Measurements from ENCODE around the gene WSB2. TPM values are rescaled to one million over a fixed set of nuclear protein-coding genes. Genes with fewer than 3 reads are reported as not detected.
"Not testable (repeated sequence)": the region's sequence is repeated elsewhere in the genome, so short reads cannot be mapped to it uniquely, and the experiment has no call there.

Gene WSB2
- 143 TPM for polyA plus RNA-seq (2013, experiment 1 of 2; ENCODE audit: insufficient read length)
- polyA plus RNA-seq (2013, experiment 2 of 2; ENCODE audit: insufficient read length): 127 TPM

- DNase-seq: peak; percentile 65
Observed at GRCh38 chr12:118061011-118061872, at the start of gene WSB2. Gene WSB2 (minus strand): TSS chr12:118061179. CDS start chr12:118061048, 131 bp downstream.

GRCh38 chr12:118109088-118109487 lies 48.1 kb upstream of the WSB2 start:
- DNase-seq: peak; percentile 11

GRCh38 chr12:118107694-118108093 lies 46.7 kb upstream of the WSB2 start:
- no peak for DNase-seq

- no peak for DNase-seq
Observed at GRCh38 chr12:118107011-118107410, 46.0 kb upstream of the WSB2 start.

GRCh38 chr12:118103601-118104382 lies 42.8 kb upstream of the WSB2 start, which contains the start of gene VSIG10:
Gene VSIG10 (minus strand): TSS chr12:118104011. CDS start chr12:118103671, 340 bp downstream.
- DNase-seq: peak; percentile 68

- DNase-seq: peak; percentile 3
Observed at GRCh38 chr12:118103201-118103600, 42.2 kb upstream of the WSB2 start.

- DNase-seq: no peak
Observed at GRCh38 chr12:118102609-118103008, 41.6 kb upstream of the WSB2 start.

- DNase-seq: peak; percentile 23
Observed at GRCh38 chr12:118102070-118102469, 41.1 kb upstream of the WSB2 start.

- no peak for DNase-seq
Observed at GRCh38 chr12:118101051-118101450, 40.1 kb upstream of the WSB2 start.

GRCh38 chr12:118098911-118099671 lies 38.1 kb upstream of the WSB2 start:
- no peak for DNase-seq

GRCh38 chr12:118098401-118098800 lies 37.4 kb upstream of the WSB2 start:
- no peak for DNase-seq

GRCh38 chr12:118094039-118094438 lies 33.1 kb upstream of the WSB2 start:
- no peak for DNase-seq

GRCh38 chr12:118089782-118090181 lies 28.8 kb upstream of the WSB2 start:
- no peak for DNase-seq

- no peak for DNase-seq
Observed at GRCh38 chr12:118082161-118082560, 21.2 kb upstream of the WSB2 start.

GRCh38 chr12:118081521-118081920 lies 20.5 kb upstream of the WSB2 start:
- DNase-seq: not testable (repeated sequence)

GRCh38 chr12:118073768-118074167 lies 12.8 kb upstream of the WSB2 start:
- no peak for DNase-seq

GRCh38 chr12:118070650-118071049 lies 9.7 kb upstream of the WSB2 start:
- DNase-seq: no peak

GRCh38 chr12:118068445-118068844 lies 7.5 kb upstream of the WSB2 start:
- DNase-seq: no peak

- no peak for DNase-seq
Observed at GRCh38 chr12:118065380-118065779, 4.4 kb upstream of the WSB2 start.

GRCh38 chr12:118064608-118065007 lies 3.6 kb upstream of the WSB2 start:
- no peak for DNase-seq

- DNase-seq: peak; percentile 27
Observed at GRCh38 chr12:118063576-118064391, 2.8 kb upstream of the WSB2 start.

All from fibroblast of skin of back (primary cell).